SK-N-MC (cell line): Measurements from ENCODE around the gene MPPED2.

Source experiments
- EZH2 ChIP-seq: fragments of 200-600 bp; sonication (generic); IDR thresholded peaks from one replicate; pipeline ENCODE4 v1.6.1; 2017; ENCODE audit warnings: antibody characterized with exemption
- POLR2AphosphoS5 ChIP-seq: IDR thresholded peaks from 2 replicates; pipeline ENCODE4 v1.6.1; 2012; ENCODE audit warnings: mild to moderate bottlenecking, low read depth, low read length, borderline replicate concordance

- no peak for TF ChIP-seq EZH2
- no peak for TF ChIP-seq POLR2AphosphoS5
Observed at GRCh38 chr11:30395751-30396150, 190.4 kb downstream of the MPPED2 start.
